Common myeloid progenitor, CD34-positive (primary cell): ENCODE measurements around the gene OR7A5.
"Not testable (repeated sequence)": the region's sequence is repeated elsewhere in the genome, so short reads cannot be mapped to it uniquely, and the experiment has no call there.

Experiments
- CTCF ChIA-PET: fragments of 350-600 bp; sonication (Branson Sonifier 250); formaldehyde crosslinking; loops from one replicate; lab custom pipeline; 2021; ENCODE audit warnings: antibody characterized with exemption; lab: Charles Lee
- POLR2A ChIA-PET: fragments of 350-600 bp; sonication (Branson Sonifier 250); formaldehyde crosslinking; loops from one replicate; lab custom pipeline; 2021; ENCODE audit warnings: antibody characterized with exemption; lab: Charles Lee
- DNase-seq, 3 donors: peaks; one replicate each; pipeline versions ENCODE4 v3.0.0 to v3.0.0-alpha.2; 2013
- H3K27ac ChIP-seq, 2 experiments: 1 replicate in 1 of 2; 2 replicates in 1 of 2; pipeline ENCODE4 v1.7.0; 2013; ENCODE audit warnings: inconsistent platforms in 2 of 2, low read length in 2 of 2, mild to moderate bottlenecking in 2 of 2, low read depth in 1 of 2, moderate library complexity in 1 of 2; ENCODE audit not compliant: severe bottlenecking in 2 of 2, insufficient read depth in 1 of 2, poor library complexity in 1 of 2
- H3K27me3 ChIP-seq, 5 experiments: replicated peaks in 2 of 5; 1 replicate in 3 of 5; 2 replicates in 2 of 5; pipeline versions ENCODE4 v1.6.1 to v1.7.0; 2013; ENCODE audit warnings: low read length in 4 of 5, mild to moderate bottlenecking in 2 of 5, moderate library complexity in 2 of 5, inconsistent platforms in 1 of 5; ENCODE audit not compliant: insufficient read depth in 5 of 5, control insufficient read depth in 4 of 5
- H3K36me3 ChIP-seq, 4 experiments: 1 replicate in 2 of 4; 2 replicates in 2 of 4; pipeline versions ENCODE4 v1.6.1 to v1.7.0; 2013; ENCODE audit warnings: low read length in 3 of 4, control low read depth in 1 of 4, mild to moderate bottlenecking in 1 of 4; ENCODE audit not compliant: control insufficient read depth in 4 of 4, insufficient read depth in 4 of 4
- H3K4me1 ChIP-seq, 4 experiments: 1 replicate in 3 of 4; 2 replicates in 1 of 4; pipeline versions ENCODE4 v1.6.1 to v1.7.1; 2013; ENCODE audit warnings: low read length in 3 of 4, mild to moderate bottlenecking in 3 of 4, control low read depth in 1 of 4, inconsistent platforms in 1 of 4, moderate library complexity in 1 of 4; ENCODE audit not compliant: control insufficient read depth in 4 of 4, insufficient read depth in 4 of 4; ENCODE audit errors: control extremely low read depth in 1 of 4
- H3K4me3 ChIP-seq, 7 experiments: 1 replicate in 4 of 7; 2 replicates in 3 of 7; pipeline versions ENCODE4 v1.5.1 to v1.7.0; 2013; ENCODE audit warnings: mild to moderate bottlenecking in 7 of 7, low read length in 6 of 7, moderate library complexity in 6 of 7, inconsistent platforms in 2 of 7, low read depth in 2 of 7, control low read depth in 1 of 7; ENCODE audit not compliant: insufficient read depth in 4 of 7, control insufficient read depth in 1 of 7; ENCODE audit errors: extremely low read depth in 1 of 7
- H3K9me3 ChIP-seq, 5 experiments: 1 replicate in 4 of 5; 2 replicates in 1 of 5; pipeline versions ENCODE4 v1.6.1 to v1.7.1; 2013; ENCODE audit warnings: low read length in 4 of 5, mild to moderate bottlenecking in 2 of 5, inconsistent platforms in 1 of 5, low read depth in 1 of 5, moderate library complexity in 1 of 5; ENCODE audit not compliant: control insufficient read depth in 4 of 5, insufficient read depth in 2 of 5; ENCODE audit errors: control extremely low read depth in 1 of 5
- WGBS: methylation state at CpG from one replicate; pipeline ENCODE4 v1.1.5; 2013; ENCODE audit not compliant: insufficient coverage; 5-methylcytosine and 5-hydroxymethylcytosine counted together

Gene OR7A5

DNA sequence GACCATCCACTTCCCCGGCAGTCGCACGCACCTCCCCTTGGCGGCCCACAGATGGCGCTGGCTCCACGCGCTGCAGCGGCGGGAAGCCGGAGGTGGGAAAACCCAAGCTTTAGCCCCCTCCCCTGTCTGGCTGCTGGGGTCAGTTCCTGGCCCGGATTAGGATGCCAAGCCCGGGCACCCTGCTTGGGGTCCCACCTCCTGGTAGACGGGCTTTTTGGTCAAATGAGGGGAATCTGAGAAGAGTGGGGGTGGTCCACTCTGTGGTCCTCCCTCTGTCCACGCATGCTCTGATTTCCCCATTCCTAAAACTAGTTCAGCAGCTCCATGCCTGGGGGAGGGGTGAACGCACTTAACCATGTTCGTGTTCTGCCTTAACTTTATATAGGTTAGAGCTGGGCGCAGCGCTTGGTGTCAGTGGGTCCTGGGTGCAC, 48.5 kb downstream of the OR7A5 start:
- Histone ChIP-seq H3K27me3 (no peaks in the 10 kb centered on the region), H3K4me3 (peak overlapping the region in 3 of 7 experiments; percentile 4 to 52 (median 18)), H3K9me3 (peaks cover 0 to 6% (median 0%) of the 10 kb centered on the region in 5 experiments), H3K27ac (peak overlapping the region in 1 of 2 experiments; percentile 14), H3K4me1 (peaks cover 30 to 65% (median 62%) of the 10 kb centered on the region in 4 experiments), H3K36me3 (no peaks in the 10 kb centered on the region)
- CTCF ChIA-PET: interaction anchor here (0.6 to 3.0 kb wide), 16 partner anchors 10 to 385 kb away, joined by 3 to 32 read pairs (median 4); partner anchors contain the start of genes ADGRE2 and NDUFB7
- POLR2A ChIA-PET: interaction anchor here (0.6 to 2.9 kb wide), 3 partner anchors 11 to 1298 kb away, joined by 3 to 39 read pairs (median 3); partner anchors contain the start of gene ZNF333
- peak; percentile 45 to 61 (median 59) for DNase-seq
- 9% methylated on average over 13 of the region's 18 CpGs for WGBS

DNA sequence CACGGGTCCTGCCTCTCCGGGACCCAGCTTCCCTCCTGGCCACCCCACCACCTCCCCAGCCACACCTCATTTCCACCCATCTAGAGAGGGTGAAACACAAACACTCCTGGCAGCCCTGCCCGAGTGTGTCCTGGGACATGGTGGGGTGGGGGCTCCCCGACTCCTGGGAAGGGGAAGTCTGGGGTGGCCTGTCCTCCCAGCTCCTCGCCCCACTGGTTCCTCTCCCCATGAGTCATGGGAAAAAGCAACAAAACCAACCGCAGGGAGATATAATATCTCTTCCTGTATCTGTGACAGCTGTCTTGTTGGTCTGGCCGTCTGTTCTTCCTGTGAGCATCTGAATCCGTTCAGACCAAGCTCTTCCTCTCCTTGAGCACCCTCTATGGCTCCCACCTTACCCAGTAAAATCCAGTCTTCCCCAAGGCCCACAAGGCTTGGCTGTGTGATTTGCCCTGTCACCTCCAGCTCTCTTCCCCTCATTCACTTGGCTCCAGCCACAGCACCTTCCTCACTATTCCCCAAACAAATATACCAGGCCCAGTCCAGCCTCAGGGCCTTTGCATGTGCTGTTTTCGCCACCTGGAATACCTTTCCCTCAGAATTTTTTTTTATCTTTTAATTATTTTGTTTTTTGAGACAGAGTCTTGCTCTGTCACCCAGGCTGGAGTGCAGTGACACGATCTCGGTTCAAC, 49.7 kb downstream of the OR7A5 start:
- Histone ChIP-seq H3K4me1 (peaks cover 19 to 61% (median 59%) of the 10 kb centered on the region in 4 experiments), H3K27ac (peak overlapping the region; percentile 64 to 82), H3K4me3 (peak overlapping the region in 3 of 7 experiments; percentile 11 to 42 (median 33))
- not testable (repeated sequence) for H3K9me3 ChIP-seq, H3K36me3 ChIP-seq, H3K27me3 ChIP-seq
- WGBS: 0% methylated on average over 5 of the region's 11 CpGs
- POLR2A ChIA-PET: interaction anchor here (0.6 to 2.9 kb wide), 5 partner anchors 10 to 106 kb away, joined by 3 to 39 read pairs (median 4); no protein-coding TSS in a partner anchor
- CTCF ChIA-PET: interaction anchor here (0.6 to 3.0 kb wide), 4 partner anchors 9 to 316 kb away, joined by 3 to 32 read pairs (median 7); partner anchors contain the start of gene ADGRE2
- peak; percentile 84 to 97 (median 95) for DNase-seq

DNA sequence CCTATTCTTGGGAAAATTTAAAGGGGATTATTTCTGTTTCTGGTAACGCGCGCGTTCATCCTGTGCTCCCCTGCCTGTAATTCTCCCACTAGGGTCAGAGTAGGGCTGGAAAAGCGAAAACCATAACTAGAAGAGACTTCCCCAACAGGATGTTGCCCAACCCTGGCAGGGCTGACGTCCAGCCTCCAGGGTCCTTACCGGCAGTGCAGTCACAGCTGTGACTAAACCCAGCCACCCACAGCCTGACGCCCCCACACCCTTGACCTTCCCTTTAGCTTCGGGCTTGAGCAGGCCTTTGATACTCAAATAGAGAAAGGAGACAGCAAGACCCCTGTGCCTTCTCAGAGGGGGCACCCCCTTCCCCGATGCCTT, 50.3 kb downstream of the OR7A5 start:
- Histone ChIP-seq H3K27ac (peak overlapping the region; percentile 64 to 82), H3K4me3 (peak overlapping the region in 4 of 7 experiments; percentile 23 to 44 (median 40)), H3K4me1 (peaks cover 14 to 58% (median 55%) of the 10 kb centered on the region in 4 experiments)
- not testable (repeated sequence) for H3K27me3 ChIP-seq, H3K36me3 ChIP-seq, H3K9me3 ChIP-seq
- WGBS: 6% methylated on average over 7 of the region's 10 CpGs
- POLR2A ChIA-PET: interaction anchor here (0.6 to 2.9 kb wide), 5 partner anchors 9 to 106 kb away, joined by 3 to 39 read pairs (median 4); no protein-coding TSS in a partner anchor
- CTCF ChIA-PET: interaction anchor here (1.9 to 2.9 kb wide), 2 partner anchors 8 to 316 kb away, joined by 4 to 32 read pairs; partner anchors contain the start of gene ADGRE2
- DNase-seq: peak; percentile 73 to 85 (median 77)

DNA sequence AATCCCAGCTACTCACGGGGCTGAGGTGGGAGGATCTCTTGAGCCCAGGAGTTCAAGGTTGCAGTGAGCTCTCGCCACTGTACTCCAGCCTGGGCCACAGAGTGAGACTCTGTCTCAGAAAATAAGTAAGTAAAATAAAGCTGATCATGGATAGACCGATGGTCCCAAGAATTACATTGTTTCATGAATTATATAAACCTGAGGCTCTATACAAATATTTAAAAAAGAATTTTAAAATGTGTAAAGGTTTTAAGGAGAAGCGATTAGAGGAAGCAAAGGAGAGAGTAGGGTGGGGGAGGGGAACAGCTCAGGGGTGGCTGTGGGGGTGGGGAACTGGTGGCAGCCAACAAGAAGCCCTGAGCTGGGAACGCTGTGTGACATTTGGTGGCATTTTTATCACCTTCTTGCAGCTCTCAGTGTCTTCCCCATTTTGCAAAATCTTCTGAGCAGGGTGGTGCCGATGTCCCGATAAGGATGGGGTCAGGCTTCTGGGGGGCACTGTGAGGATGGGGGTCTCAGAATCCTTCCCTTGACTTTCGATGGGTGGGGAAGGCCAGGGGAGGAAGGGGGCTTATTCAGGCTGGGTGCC, 51.5 kb downstream of the OR7A5 start:
- peak overlapping the region in 2 of 7 experiments; percentile 17 to 28 for H3K4me3 ChIP-seq
- H3K9me3 ChIP-seq, H3K27me3 ChIP-seq, H3K36me3 ChIP-seq, CTCF ChIA-PET: not testable (repeated sequence)
- 83% methylated on average over 1 of the region's 8 CpGs for WGBS
- H3K27ac ChIP-seq: peak overlapping the region in 1 of 2 experiments; percentile 82
- H3K4me1 ChIP-seq: peaks cover 13 to 66% (median 59%) of the 10 kb centered on the region in 4 experiments
- DNase-seq: peak; percentile 56 to 91 (median 83)
- POLR2A ChIA-PET: interaction anchor here (0.5 to 0.6 kb wide), 2 partner anchors 1492 to 1538 kb away, joined by 3 read pairs; no protein-coding TSS in a partner anchor

DNA sequence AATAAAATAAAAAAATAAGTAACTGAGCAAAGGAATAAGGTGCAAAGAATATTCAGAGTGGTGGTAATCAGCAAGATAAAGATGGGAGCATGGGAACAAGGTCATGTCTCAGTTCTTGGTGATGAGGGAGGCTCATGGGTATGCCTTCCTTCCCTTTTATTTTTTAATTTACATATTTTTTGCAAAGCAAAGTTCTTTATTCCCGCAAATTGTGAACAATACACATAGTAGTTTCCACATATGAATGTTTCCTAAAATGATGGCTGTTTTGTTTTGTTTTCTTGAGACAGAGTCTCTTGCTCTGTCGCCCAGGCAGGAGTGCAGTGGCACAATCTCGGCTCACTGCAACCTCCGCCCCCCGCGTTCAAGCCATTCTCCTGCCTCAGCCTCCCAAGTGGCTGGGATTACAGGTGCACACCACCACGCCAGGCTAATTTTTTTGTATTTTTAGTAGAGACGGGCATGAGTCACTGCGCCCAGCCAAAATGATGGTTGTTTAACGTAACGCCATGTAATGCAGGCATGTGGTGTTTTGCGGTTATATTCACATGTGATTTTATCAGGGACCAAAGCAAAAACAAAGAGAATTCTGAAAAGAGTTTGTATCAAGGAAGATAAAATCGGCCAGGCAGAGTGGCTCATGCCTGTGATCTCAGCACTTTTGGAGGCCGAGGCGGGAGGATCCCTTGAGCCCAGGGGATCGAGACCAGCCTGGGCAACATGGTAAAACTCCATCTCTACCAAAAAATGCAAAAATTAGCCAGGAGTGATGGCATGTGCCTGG, 52.2 kb downstream of the OR7A5 start:
- DNase-seq: peak in 2 of 3 donors; percentile 29 to 40
- CTCF ChIA-PET: no interaction called here
- H3K27me3 ChIP-seq: no peaks in the 10 kb centered on the region
- 77% methylated on average over 8 of the region's 16 CpGs for WGBS
- POLR2A ChIA-PET: interaction anchor here (0.5 to 0.6 kb wide), 2 partner anchors 1493 to 1539 kb away, joined by 3 read pairs; no protein-coding TSS in a partner anchor
- H3K4me3 ChIP-seq: peak overlapping the region in 2 of 7 experiments; percentile 17 to 28
- H3K27ac ChIP-seq: peak overlapping the region in 1 of 2 experiments; percentile 74
- H3K4me1 ChIP-seq: peaks cover 13 to 73% (median 65%) of the 10 kb centered on the region in 4 experiments
- H3K9me3 ChIP-seq: peaks cover 0 to 2% (median 0%) of the 10 kb centered on the region in 5 experiments
- H3K36me3 ChIP-seq: no peaks in the 10 kb centered on the region

DNA sequence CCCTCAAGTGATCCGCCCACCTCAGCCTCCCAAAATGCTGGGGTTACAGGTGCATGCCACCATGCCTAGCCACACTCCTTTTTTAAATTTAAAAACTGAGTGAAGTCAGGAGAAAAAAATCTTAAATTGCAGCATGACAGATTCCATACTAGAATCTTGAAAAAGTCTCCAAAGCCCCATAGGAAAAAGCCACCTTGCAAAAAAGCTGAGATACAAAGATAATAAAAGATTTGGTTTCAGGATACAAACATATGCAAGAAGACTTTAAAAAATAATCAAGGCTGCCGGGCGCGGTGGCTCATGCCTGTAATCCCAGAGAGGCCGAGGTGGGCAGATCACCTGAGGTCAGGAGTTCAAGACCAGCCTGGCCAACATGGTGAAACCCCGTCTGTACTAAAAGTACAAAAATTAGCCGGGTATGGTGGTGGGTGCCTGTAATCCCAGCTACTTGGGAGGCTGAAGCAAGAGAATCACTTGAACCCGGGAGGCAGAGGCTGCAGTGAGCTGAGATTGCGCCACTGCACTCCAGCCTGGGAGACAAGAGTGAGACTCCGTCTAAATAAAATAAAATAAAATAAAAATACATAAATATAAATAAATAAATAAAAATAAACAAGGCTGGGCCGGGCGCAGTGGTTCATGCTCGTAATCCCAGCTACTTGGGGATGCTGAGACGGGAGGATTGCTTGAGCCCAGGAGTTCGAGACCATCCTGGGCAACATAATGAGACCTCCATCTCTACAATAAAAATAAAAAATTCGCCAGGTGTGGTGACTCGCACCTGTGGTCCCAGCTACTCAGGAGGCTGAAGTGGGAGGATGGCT, 53.1 kb downstream of the OR7A5 start:
- DNase-seq, POLR2A ChIA-PET, H3K27ac ChIP-seq, CTCF ChIA-PET, H3K36me3 ChIP-seq, H3K4me3 ChIP-seq, H3K9me3 ChIP-seq, H3K27me3 ChIP-seq: not testable (repeated sequence)
- 100% methylated on average over 11 of the region's 17 CpGs for WGBS
- H3K4me1 ChIP-seq: peaks cover 13 to 71% (median 63%) of the 10 kb centered on the region in 4 experiments
